ENCODE results near the gene HNRNPA1L2.

HNRNPA1L2 gene

GRCh38 chr13:52599848-52600603 lies 42.2 kb upstream of the HNRNPA1L2 start (continued):
- TF ChIP-seq ZBTB7A (tag by site-specific recombination; IDR thresholded peaks at IDR 0.05; ENCODE audit: low read depth) (no peak), MZF1 (tag by site-specific recombination; IDR thresholded peaks at IDR 0.05; ENCODE audit: borderline replicate concordance) (no peak), ZNF311 (tag by site-specific recombination; IDR thresholded peaks at IDR 0.05; ENCODE audit: borderline replicate concordance) (no peak), ZNF26 (tag by site-specific recombination; IDR thresholded peaks at IDR 0.05) (no peak), ZBTB48 (tag by site-specific recombination; IDR thresholded peaks at IDR 0.05) (0 out of 2 replicates have a peak, but pooled peaks have one; percentile 18), ZNF394 (tag by site-specific recombination; IDR thresholded peaks at IDR 0.05; ENCODE audit: borderline replicate concordance) (no peak), YY1 (tag by site-specific recombination; IDR thresholded peaks at IDR 0.05) (peak; percentile 65; the same call in 1 of the 2 replicates), ZNF214 (tag by site-specific recombination; IDR thresholded peaks at IDR 0.05; ENCODE audit: borderline replicate concordance) (no peak), ZNF701 (tag by site-specific recombination; IDR thresholded peaks at IDR 0.05) (no peak), WT1 (tag by site-specific recombination; IDR thresholded peaks at IDR 0.05) (no peak), ELK4 (IDR thresholded peaks at IDR 0.05; ENCODE audit: borderline replicate concordance, low read depth, low read length) (no peak), ZFP69B (tag by site-specific recombination; IDR thresholded peaks at IDR 0.05) (no peak), ZNF10 (tag by site-specific recombination; IDR thresholded peaks at IDR 0.05) (no peak), KLF9 (tag by site-specific recombination; IDR thresholded peaks at IDR 0.05; ENCODE audit: low read depth) (no peak), ZEB2 (tag by site-specific recombination; IDR thresholded peaks at IDR 0.05) (no peak), ZNF169 (tag by site-specific recombination; IDR thresholded peaks at IDR 0.05) (no peak), BCL11B (tag by site-specific recombination; IDR thresholded peaks at IDR 0.05; ENCODE audit: low read depth) (no peak), KLF8 (tag by site-specific recombination; IDR thresholded peaks at IDR 0.05) (no peak), AEBP2 (tag by site-specific recombination; IDR thresholded peaks at IDR 0.05; ENCODE audit: borderline replicate concordance) (no peak), ZNF580 (tag by site-specific recombination; IDR thresholded peaks at IDR 0.05) (no peak), ZNF658 (tag by site-specific recombination; IDR thresholded peaks at IDR 0.05) (no peak), ZNF324 (tag by site-specific recombination; IDR thresholded peaks at IDR 0.05) (no peak), ZNF843 (tag by site-specific recombination; IDR thresholded peaks at IDR 0.05) (no peak), ZNF677 (tag by site-specific recombination; IDR thresholded peaks at IDR 0.05) (no peak), TRIM28 (IDR thresholded peaks at IDR 0.05; ENCODE audit: borderline replicate concordance, low read length) (no peak), ZNF529 (tag by site-specific recombination; IDR thresholded peaks at IDR 0.05; ENCODE audit: insufficient replicate concordance) (no peak), ZNF449 (tag by site-specific recombination; IDR thresholded peaks at IDR 0.05) (peak; percentile 93), ZBTB11 (tag by site-specific recombination; conservative IDR thresholded peaks at IDR 0.05; ENCODE audit: low read depth) (no peak), ZNF366 (tag by site-specific recombination; conservative IDR thresholded peaks at IDR 0.05) (no peak), PBX3 (CRISPR knock-in tag; IDR thresholded peaks at IDR 0.05) (peak; percentile 43; the same call in 1 of the 2 replicates)
